GM19193 (cell line): ENCODE results near the gene HOXD11.

Source experiments
- POLR2A ChIP-seq: IDR thresholded peaks from 4 replicates; pipeline ENCODE4 v1.6.1; 2011; ENCODE audit not compliant: insufficient read depth, insufficient read length; ENCODE audit errors: extremely low read depth

HOXD11 gene

GRCh38 chr2:176087330-176088047 lies 19.6 kb upstream of the HOXD11 start:
- no peak for TF ChIP-seq POLR2A

- no peak for TF ChIP-seq POLR2A
Observed at GRCh38 chr2:176088048-176088936, 18.8 kb upstream of the HOXD11 start.

- no peak for TF ChIP-seq POLR2A
Observed at GRCh38 chr2:176088937-176089842, 17.9 kb upstream of the HOXD11 start.

- TF ChIP-seq POLR2A: no peak
Observed at GRCh38 chr2:176089843-176090395, 17.2 kb upstream of the HOXD11 start.

GRCh38 chr2:176090862-176091261 lies 16.2 kb upstream of the HOXD11 start:
- TF ChIP-seq POLR2A: no peak

GRCh38 chr2:176091329-176092258 lies 15.5 kb upstream of the HOXD11 start:
- no peak for TF ChIP-seq POLR2A

GRCh38 chr2:176092270-176093144 lies 14.6 kb upstream of the HOXD11 start, which contains the start of gene HOXD13:
Gene HOXD13 (plus strand): TSS chr2:176092721. CDS start chr2:176092891, 170 bp downstream.
- TF ChIP-seq POLR2A: no peak

- TF ChIP-seq POLR2A: no peak
Observed at GRCh38 chr2:176093145-176093897, 13.8 kb upstream of the HOXD11 start.

- TF ChIP-seq POLR2A: no peak
Observed at GRCh38 chr2:176093898-176094249, 13.2 kb upstream of the HOXD11 start.

GRCh38 chr2:176094349-176094748 lies 12.7 kb upstream of the HOXD11 start:
- no peak for TF ChIP-seq POLR2A

- TF ChIP-seq POLR2A: no peak
Observed at GRCh38 chr2:176095421-176095820, 11.7 kb upstream of the HOXD11 start.

GRCh38 chr2:176096243-176096985 lies 10.7 kb upstream of the HOXD11 start:
- TF ChIP-seq POLR2A: no peak
